ENCODE measurements around the gene TAF11L2. TPM values are rescaled to one million over a fixed set of nuclear protein-coding genes. Genes with fewer than 3 reads are reported as not detected.
"Not testable (repeated sequence)": the region's sequence is repeated elsewhere in the genome, so short reads cannot be mapped to it uniquely, and the experiment has no call there.

Gene TAF11L2
- not detected for total RNA-seq

DNA sequence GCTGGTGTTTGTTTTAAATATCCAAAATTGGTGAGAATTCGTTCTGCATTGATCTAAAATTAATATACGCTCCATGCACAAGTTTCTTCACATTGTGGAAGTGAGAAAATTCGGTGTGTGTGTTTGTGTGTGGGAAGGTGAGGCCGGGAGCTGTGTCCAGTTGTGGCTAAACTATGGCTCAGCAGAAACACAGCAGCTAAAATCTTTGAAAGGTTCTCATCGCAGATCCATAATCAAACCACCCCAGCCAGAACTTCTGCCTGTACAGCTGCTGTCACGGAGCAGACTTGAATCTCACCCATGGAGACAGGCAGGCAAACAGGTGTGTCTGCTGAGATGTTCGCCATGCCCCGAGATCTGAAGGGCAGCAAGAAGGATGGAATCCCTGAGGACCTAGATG lies at the start of gene TAF11L2:
TAF11L2 (plus strand) TSS at position 301 of the 400 bp plus-strand sequence.
- CTCF ChIA-PET, POLR2A ChIA-PET: not testable (repeated sequence)

DNA sequence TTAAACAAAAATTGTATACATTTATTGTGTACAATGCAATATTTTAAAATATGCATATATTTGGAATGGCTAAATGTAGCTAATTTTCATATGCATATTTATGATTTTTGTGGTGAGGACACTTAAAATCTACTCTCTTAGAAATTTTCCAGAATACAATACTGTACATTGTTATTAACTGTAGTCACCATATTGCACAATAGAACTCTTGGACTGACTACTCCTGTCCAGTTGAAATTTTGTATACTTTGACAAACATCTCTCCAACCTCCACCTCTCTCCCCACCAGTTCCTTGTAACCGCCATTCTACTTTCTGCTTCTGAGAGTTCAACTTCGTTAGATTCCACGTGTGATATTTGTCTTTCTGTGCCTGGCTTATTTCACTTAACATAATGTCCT lies 49.2 kb upstream of the TAF11L2 start:
- ChIA-PET POLR2A (no interaction called here), CTCF (no interaction called here)

DNA sequence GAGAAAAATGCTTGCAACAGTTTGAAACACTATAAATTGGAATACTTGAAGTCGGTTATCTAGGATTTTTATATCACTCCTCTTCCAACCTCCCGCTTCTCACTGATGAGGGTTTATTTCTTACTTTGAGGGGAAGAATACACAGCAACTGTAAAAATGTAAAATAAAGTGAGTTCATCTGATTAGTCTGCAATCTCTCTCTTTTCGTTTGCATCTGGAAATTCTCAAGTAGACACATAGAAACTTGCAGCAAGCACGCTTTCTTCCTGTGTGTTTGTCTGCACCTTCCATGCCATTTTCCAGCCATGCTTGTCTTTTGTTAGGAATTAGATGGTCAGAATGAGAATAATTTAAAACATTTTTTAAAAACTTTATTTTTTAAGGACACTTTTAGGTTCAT lies 45.1 kb upstream of the TAF11L2 start:
- ChIA-PET CTCF (no interaction called here), POLR2A (no interaction called here)

DNA sequence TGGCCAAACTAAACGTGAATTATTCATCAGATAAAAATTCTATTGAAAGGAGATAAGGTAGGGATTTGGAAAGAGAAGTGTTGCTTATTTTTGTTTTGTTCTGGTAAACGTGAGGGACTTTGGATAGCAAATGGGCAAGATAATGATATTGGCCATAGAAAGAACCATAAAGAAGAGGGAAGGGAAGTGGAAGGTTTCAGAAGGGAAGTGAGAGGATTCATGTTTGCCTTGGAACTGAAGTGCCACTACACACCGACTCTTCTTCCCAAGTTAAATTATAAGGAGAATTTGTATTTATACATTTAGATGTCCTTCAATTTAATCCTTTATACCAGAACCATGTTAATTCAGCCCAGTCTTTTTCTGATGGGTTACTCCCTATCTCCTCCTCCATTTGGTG lies 42.1 kb upstream of the TAF11L2 start:
- CTCF ChIA-PET = no interaction called here
- POLR2A ChIA-PET = no interaction called here

DNA sequence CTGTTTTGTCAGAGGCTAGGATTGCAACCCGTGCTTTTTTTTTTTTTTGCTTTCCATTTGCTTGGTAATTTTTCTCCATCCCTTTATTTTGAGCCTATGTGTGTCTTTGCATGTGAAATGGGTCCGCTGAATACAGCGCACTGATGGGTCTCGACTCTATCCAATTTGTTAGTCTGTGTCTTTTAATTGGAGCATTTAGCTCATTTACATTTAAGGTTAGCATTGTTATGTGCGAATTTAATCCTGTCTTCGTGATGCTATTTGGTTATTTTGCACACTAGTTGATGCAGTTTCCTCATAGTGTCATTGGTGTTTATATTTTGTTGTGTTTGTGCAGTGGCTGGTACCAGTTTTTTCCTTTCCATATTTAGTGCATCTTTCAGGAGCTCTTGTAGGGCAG lies 36.2 kb upstream of the TAF11L2 start:
- CTCF ChIA-PET = no interaction called here
- POLR2A ChIA-PET = no interaction called here

DNA sequence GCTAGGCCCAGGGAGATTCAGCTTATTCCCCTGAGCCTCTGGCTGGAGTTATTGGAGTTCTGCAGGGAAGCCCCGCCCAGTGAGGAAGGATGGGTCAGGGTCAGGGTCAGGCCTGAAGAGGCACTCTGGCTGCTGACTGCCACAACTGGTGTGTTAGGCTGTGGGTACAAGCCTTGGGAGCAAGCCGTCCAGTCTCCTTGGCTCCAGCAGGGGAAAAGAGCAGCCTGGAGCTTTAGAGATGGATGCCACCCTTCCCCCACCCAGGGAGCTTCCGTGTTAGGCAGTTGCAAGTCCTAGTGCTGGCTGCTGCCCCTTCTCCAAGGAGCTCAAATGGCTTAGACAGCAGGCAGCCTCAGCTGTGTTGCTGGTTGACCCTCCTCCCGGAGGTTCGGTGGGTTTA lies 34.4 kb upstream of the TAF11L2 start:
- CTCF ChIA-PET = no interaction called here

DNA sequence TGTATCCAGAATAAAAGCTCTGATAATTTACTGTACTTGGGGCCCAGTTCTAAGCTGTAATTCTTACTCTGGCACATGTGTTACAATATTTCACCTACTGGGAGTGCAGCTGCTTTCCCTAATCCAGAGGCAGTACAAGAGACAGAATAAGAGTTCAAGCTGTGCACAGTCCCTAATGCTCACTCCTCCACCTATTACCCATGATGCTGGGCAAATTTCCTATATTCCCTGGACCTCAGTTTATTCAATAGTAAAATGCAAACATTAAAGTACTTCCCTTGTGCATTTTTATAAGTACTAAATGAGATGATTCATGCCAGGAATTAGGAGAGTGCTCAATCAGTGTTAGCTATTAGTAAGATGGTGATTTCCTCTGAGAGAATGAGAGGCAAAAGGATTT lies 28.0 kb upstream of the TAF11L2 start:
- CTCF ChIA-PET = no interaction called here

More for the DNA sequence above, 34.4 kb upstream of the TAF11L2 start:
- POLR2A ChIA-PET = no interaction called here

DNA sequence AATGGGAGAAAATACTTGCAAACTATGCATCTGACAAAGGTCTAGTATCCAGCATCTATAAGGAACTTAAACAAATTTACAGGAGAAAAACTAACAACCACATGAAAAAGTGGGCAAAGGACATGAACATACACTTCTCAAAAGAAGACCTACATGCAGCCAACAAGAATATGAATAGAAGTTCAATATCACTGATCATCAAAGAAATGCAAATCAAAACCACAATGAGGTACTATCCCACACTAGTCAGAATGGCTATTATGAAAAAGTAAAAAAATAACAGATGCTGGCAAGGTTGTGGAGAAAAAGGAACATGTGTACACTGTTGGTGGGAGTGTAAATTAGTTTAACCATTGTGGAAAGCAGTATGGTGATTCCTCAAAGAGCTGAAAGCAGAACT lies 23.0 kb upstream of the TAF11L2 start:
- CTCF ChIA-PET = not testable (repeated sequence)

More for the DNA sequence above, 28.0 kb upstream of the TAF11L2 start:
- POLR2A ChIA-PET = no interaction called here

DNA sequence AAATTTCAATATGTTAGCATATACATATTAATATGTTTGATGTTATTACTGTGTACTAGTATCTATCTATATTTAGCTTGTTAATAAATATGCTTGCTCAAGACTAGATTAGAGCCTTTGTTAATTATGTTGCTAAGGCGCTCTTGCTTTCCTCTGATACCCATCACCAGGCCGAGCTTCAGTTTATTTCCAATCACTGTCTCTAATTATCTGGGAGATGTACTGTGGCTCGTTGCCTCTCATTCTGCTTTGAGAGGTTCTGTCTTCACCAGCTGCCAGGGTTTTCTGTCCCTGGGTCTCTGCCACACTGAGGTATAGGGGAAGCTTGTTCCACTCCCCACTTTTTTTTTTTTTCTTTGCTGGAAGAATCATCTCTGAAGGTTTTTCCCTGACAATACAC lies 21.0 kb upstream of the TAF11L2 start:
- POLR2A ChIA-PET = no interaction called here
- CTCF ChIA-PET = no interaction called here

More for the DNA sequence above, 23.0 kb upstream of the TAF11L2 start:
- POLR2A ChIA-PET = not testable (repeated sequence)

DNA sequence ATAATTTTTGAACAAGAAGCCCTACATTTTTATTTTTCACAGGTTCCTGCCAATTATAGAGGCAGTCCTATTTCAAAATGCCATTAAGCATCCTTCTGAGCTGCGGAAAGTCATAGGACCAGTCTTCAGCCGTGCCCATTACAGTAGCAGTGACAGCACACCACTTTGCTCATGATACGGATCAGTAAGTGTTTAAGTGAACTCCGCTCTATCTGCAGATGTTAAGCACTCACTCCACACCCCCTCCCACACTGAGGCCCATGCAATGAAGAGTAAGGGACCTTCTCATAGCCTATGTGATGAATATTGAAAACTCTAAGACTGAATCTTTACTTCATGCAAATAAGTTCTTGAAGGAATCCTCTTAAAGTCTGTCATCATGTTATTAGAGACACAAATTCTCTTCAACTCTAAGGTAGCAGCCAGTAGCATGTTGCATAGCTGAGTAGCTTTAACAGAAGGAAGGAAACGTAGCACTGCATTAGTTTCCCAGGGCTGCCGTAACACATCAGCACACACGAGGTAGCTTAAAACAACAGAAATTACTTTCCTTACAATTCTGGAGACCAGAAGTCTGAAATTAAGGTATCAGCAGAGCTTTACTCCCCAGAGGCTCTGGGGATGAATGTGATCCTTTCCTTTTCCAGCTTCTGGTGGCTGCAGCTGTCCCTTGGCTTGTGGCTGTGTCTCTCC lies 20.3 kb upstream of the TAF11L2 start:
- POLR2A ChIA-PET = no interaction called here
- CTCF ChIA-PET = no interaction called here

DNA sequence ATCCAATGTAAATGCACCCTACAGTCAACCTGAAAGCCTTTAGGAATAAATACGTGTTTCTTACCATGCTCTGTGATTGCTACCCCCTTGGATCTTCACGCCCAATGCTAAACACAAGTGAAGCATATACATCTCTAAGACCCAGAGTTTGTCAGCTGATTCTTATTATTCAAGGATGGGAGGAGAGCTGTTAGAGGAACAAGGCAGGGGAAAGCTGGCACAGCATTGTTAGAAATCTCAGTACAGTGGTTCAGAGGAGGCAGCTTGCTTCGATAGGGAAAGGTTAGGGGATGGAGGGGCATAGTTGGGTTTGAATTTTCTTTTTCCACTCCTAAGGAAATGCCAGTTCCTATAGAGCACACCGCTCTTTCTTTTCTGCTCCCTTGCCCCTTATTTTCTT lies 16.7 kb upstream of the TAF11L2 start:
- ChIA-PET POLR2A (no interaction called here), CTCF (no interaction called here)

DNA sequence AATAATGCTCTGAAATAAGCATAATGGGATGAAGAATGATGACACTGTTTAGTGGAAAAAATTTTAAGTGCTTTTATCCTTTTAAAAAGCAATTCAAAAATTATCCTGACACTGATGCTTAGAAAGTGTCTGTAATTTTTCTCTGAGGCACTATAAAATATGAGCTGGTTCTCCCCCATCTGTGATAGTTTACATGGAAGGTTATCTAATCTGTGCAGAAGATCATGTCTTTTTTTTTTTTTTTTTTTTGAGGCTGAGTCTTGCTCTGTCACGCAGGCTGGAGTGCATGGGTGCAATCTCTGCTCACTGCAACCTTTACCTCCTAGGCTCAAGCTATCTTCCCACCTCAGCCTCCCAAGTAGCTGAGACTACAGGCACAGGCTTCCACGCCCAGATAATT lies 15.2 kb upstream of the TAF11L2 start:
- ChIA-PET CTCF (interaction anchor here (1.2 kb wide), 1 partner anchor 81 kb away, joined by 3 read pairs; no protein-coding TSS in a partner anchor), POLR2A (no interaction called here)

DNA sequence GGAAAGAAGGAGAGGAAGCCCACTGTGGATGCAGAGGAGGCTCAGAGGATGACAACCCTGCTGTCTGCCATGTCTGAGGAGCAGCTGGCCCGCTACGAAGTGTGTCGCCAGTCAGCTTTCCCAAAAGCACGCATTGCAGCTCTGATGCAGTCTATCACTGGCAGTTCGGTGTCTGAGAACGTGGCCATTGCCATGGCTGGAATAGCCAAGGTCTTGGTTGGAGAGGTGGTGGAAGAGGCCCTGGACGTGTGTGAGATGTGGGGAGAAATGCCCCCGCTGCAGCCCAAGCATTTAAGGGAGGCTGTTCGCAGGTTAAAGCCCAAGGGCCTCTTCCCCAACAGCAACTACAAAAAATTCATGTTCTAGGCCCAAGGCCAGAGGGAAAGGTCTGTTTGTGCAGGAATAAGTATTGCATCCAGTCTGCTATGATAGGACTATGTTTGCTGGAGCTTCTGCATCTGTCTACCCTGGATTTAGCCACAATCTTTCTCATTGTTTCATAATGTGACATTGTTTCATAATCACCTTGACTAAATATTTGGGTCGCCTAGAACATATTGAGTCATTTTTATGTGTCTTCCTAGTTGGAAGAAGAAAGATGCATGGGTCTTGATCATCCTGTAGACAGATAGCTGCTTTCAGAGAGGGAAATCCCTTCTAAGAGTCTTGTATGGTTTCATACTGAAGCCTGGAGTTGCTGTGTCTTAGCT lies 11.4 kb upstream of the TAF11L2 start:
- CTCF ChIA-PET, POLR2A ChIA-PET: not testable (repeated sequence)

DNA sequence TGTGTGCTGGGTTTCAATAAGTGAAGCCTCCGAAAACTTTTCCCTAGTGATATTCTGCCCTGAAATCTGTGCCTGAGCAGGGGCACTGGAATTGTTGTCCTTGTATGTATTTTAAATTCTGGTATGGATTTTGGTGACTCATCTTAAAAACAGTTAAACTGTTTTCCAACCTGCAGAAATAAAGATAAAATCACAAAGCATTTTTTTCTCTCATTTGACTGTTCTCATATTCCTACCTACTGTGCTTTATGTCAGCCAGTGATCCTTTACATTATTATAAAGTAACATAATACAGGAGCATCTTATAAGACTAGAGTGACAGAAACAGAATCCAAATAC lies 10.9 kb upstream of the TAF11L2 start:
- ChIA-PET POLR2A (no interaction called here), CTCF (no interaction called here)

DNA sequence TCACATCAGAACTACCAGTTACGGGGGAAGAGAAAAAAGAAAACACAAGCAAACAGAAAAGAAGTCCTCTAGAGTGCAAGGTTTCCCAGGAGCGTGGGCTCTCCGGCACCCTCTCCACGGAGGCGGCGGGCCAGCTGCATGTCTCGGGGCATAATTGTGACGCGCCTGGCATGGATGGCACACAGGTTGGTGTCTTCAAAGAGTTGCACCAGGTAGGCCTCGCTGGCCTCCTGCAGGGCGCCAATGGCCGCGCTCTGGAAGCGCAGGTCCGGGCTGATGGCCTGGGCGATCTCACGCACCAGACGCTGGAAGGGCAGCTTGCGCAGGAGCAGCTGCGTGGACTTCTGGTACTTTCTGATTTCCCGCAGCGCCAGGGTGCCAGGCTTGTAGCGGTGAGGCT lies 6.8 kb upstream of the TAF11L2 start:
- CTCF ChIA-PET, POLR2A ChIA-PET: not testable (repeated sequence)

DNA sequence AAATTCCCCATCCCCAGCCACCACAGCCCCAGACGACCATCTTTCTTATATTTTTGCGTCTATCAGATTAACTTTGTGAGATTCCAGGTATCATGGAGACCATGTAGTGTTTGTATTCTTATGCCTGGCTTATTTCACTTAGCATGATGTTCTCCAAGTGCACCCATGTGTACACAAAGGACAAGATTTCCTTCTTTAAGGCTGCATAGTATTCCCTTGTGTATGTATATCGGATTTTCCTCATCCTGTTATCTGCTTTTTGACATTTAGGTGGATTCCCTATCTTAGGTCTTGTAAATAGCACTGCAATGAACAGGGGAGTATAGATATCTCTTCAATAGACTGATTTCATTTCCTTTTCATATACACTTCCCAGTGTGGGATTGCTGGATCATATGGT lies 5.3 kb upstream of the TAF11L2 start:
- POLR2A ChIA-PET = no interaction called here
- CTCF ChIA-PET = interaction anchor here (0.6 kb wide), 1 partner anchor 594 kb away, joined by 3 read pairs; no protein-coding TSS in a partner anchor

DNA sequence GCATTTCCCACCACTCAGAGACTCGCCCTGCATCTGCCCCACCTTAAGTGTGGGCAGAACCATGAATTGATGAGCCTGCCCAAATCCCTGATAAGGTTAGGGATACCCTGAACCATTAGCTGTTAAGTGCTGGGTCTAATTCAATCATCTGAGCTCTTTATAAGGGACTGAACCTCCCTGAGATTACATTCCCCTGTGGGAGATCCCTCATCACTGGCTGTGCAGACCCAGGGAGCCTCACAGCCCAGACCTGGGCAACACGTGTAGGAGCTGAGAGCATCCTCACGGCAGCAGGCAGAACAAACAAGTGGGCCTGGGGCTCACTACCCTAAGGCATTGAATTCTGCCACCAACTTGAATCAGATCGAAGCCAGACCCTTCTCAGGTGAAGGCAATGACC lies 585 bp upstream of the TAF11L2 start:
- ChIA-PET CTCF (no interaction called here), POLR2A (no interaction called here)

DNA sequence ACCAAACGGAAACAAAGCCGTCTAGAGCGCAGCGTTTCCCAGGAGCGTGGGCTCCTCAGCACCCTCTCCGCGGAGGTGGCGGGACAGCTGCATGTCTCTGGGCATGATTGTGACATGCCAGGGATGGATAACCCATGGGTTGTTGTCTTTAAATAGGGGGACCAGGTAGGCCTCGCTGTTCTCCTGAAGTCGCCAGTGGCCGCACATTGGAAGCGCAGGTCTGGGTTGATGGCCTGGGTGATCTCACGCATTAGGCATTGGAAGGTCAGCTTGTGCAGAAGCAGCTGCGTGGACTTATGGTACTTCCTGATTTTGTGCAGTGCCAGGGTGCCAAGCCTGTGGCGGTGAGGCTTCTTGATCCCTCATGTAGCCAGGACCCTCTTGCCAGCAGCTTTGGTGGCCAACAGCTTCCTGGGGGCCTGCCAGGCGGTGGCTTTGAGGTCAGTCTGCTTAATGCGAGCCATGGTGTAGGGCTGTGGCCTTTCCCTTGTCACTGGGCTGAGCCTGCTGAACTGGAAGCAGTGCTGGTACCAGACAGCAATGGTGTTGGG lies 13.8 kb downstream of the TAF11L2 start:
- ChIA-PET CTCF (no interaction called here), POLR2A (no interaction called here)

DNA sequence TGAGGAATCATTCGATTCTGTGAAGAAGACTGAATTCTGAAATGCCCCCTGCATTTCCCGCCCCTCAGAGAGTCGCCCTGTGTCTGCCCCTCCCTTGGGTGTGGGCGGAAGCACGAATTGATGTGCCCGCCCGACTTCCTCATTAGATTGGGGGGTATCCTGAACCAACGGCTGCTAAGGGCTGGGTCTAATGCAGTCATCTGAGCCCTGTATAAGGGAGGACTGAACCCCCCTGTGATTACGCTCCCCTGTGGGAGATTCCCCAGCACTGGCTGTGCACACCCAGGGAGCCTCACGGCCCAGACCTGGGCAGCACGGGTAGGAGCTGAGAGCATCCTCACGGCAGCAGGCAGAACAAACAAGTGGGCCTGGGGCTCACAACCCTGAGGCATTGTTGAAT lies 19.5 kb downstream of the TAF11L2 start:
- POLR2A ChIA-PET, CTCF ChIA-PET: not testable (repeated sequence)

DNA sequence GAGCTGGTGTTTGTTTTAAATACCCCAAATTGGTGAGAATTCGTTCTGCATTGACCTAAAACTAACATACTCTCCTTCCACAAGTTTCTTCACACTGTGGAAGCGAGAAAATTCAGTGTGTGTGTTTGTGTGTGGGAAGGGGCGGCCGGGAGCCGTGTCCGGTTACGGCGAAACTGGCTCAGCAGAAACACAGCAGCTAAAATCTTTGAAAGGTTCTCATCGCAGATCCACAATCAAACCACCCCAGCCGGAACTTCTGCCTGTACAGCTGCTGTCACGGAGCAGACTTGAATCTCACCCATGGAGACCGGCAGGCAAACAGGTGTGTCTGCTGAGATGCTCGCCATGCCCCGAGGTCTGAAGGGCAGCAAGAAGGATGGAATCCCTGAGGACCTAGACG lies 20.0 kb downstream of the TAF11L2 start, which contains the start of gene TAF11L3:
TAF11L3 (plus strand) TSS at position 301 of the 400 bp plus-strand sequence.
- CTCF ChIA-PET = not testable (repeated sequence)

DNA sequence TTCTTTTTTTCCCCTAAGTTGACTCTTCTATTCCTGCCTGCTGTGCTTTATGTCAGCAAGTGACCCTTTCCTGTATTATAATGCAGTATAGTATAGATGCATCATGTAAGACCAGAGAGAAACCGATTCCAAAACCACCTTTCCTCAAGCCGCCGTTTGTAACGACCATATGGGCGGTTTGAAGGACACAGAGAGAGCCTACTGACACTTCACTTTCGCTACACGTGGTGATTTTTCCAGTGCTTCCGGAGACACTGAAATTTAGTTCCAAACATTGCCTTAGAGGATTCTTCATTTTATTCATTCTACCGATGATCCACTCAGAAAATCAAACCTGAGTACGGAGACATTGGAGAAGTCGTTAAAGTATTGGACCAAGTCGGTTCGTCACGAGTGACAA lies 21.5 kb downstream of the TAF11L2 start:
- CTCF ChIA-PET, POLR2A ChIA-PET: not testable (repeated sequence)

More for the DNA sequence above, 20.0 kb downstream of the TAF11L2 start, which contains the start of gene TAF11L3:
- POLR2A ChIA-PET = not testable (repeated sequence)

DNA sequence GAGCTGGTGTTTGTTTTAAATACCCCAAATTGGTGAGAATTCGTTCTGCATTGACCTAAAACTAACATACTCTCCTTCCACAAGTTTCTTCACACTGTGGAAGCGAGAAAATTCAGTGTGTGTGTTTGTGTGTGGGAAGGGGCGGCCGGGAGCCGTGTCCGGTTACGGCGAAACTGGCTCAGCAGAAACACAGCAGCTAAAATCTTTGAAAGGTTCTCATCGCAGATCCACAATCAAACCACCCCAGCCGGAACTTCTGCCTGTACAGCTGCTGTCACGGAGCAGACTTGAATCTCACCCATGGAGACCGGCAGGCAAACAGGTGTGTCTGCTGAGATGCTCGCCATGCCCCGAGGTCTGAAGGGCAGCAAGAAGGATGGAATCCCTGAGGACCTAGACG lies 23.5 kb downstream of the TAF11L2 start, which contains the start of gene TAF11L4:
TAF11L4 (plus strand) TSS at position 301 of the 400 bp plus-strand sequence.
- POLR2A ChIA-PET, CTCF ChIA-PET: not testable (repeated sequence)
